Activated CD4-positive, alpha-beta T cell treated with anti-CD3 and anti-CD28 coated beads, Interleukin-2, amount 50 U/mL, for 1 hour (primary cell): ENCODE measurements around the gene IL23R.
A peak's percentile ranks its signal among the peaks of the same experiment; 100 is the strongest.

Experiments
- DNase-seq: peaks from one replicate; pipeline ENCODE4 v3.0.0-alpha.2; 2020

Gene IL23R

DNA sequence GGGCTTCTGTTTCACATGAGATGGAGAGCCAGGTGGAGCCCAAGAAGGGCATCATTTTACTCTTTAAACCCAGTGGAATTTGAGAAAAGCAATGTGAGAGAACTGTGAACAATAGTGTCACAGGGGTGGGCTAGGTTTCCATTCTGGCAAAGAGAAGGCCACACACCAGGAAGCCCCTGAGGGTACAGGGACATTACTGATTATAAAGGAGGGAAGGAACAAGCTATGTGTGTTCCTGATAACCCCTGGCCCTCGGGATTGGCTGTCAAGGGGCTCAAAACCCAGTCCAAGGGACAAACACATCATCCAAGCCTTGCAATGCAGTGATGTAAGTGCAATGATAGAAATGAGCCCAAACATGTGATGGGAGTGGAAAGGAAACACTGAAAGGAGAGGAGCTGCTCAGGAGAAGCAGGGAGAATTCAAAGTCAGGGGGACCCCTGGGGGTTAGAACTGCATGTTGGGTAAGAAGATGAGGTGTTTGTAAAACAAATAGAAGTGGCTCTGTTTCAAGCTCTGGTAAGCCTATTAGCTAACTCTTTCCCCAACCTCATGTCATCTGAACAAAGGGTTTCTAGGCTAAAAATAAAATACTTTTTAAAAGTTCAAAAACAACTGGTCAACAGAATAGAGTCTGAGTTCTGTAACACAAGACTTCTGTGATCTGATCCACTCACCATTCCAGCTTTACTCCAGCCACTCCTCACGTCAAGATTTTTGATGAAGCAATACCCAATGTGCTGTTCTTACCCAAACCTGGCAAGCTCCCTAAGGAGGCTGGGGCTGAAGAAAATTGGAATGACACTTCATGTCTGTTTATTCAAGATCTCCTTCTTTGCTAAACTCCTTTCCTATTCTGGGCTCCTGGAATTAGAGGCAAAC is 90.3 kb downstream of the IL23R start:
- no peak for DNase-seq

DNA sequence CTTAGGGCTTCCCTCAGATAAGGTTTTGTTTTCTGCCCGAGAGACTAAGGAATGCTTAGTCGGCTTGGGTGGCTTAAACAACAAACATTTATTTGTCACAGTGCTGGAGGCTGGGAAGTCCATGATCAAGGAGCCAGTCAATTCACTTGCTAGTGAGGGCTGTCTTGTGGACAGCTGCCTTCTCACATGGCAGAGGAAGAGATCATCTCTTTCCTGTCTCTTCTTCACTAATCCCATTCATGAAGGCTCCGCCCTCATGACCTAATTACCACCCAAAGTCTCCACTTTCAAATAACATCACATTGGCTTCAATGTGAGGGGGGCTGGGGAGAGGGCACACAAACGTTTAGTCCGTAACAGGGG is 90.9 kb downstream of the IL23R start:
- DNase-seq: no peak

DNA sequence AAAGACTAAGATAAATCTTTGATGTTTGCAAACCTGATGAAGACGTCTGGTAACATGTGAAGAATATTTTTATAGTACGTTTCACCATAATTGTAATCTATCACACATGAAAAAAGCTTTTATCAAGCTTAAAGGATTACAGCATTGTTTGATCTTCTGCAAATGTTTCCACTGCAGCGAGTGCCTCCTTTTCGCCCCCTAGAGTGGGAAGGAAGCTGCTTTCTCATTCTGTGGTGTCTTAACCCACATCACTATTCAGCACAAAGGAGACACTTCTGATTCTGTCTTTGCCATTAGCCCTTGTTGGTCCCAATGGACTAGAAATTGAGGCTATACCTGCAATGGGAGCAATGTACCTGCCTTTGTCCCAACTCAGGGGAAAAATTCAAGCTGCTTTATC is 95.4 kb downstream of the IL23R start:
- DNase-seq: peak; percentile 19

DNA sequence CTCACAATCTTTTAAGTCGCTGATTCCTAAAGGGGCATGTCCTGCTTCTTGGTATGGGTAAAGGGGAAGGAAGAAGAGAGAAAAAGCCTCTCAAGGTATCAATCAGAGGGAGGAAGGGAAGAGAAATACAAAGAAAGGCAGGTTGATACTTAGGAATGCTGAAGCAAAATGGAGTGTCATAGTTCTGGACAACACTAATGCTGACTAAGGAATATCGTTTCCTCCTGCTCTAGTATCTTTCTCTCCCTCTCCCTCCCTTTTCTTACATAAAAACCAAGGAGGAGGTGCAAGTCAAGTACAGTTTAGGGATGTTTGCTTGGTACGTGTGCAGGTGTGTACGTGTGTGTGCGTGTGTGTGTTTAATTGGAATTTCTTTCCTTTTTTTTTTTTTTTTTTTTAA is 96.5 kb downstream of the IL23R start:
- DNase-seq: no peak

DNA sequence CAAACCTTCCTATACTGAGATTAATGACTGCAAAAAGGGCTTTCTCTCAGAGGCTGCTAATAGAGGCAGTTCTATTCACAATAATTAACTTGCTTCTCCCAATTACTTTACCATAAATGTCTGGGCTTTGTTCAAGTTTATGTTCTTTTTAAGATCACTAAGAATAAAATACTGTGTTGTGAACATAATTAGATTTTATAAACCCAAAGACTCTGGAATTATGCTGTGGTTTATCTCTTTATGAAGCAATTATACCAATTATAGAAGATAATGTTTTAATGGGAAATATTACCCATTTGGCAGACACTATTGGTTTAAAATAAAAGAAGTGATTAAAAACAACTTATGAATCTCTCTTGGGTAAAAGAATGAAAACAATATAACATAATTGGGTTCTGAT is 97.9 kb downstream of the IL23R start:
- DNase-seq: no peak

DNA sequence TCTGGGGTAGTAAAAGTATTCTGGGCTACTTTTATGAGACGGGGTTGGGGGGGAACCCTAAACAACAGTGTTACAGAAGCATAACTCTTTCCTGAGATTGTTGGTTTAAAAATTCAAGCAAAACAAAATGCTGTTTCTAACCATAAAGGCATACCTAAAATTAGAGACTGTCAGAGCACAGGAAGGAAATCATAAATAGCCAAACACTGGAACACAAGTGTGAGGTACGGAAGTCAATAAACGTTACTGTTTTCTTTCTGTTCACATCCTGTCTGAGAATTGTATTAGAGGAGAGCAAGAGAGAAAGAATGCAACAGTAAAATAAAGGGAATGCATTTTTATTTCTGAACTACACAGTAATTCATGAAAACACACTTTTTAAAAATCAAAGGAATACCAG is 98.6 kb downstream of the IL23R start:
- no peak for DNase-seq

DNA sequence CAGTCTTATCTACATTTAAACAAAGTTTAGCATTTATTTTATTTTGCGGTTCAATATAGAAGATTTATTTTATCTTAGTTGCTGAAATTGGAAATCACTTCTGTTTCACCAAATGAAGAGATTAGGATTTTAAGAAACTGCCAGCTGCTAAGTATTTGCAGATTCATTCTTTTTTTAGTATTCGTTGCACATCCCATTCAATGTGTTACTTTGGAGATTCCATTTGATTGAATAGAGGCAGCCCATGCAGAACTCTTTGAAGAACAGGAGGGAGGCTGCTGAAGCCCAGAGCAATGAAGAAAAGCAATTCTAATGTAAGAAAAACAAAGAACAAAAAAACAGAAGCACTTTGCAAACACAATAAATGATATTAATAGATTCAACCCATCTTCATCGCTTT is 102.8 kb downstream of the IL23R start:
- DNase-seq: no peak

DNA sequence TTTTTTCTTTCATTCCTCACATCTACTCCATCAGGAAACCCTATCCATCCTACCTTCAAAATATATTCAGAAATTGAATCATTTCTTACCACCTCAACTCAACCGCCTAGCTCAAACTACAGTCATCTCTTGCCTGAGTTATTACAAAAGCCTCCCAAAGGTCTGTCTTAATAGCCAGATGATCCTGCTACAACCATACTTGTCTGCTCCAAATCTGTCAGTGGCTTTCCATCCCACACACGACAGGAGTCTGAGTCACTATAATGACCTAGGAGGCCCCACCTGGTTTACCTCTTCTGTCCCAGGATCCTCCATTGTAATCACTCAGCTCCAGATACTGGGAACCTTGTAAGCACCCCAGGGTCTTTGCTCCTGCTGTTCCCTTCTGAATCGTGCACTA is 104.3 kb downstream of the IL23R start:
- no peak for DNase-seq

DNA sequence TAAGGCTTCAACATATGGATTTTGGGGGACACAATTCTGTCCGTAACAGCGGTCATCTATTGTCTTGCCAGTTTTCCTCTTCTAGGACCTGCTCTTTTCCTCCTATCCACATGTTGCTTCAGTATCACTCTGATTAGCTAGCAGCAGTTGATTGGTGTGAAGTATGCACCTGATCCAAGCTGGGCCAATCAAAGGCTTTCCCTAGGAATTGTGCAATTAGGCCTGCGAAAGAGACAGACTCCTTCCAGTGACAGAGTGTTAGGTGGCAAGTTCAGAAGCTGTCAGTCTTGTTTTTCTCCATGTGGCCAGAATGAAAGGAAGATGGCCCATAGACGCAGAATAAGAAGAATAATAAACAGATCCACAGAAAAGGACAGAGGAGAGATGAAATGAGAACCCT is 107.3 kb downstream of the IL23R start:
- DNase-seq: no peak

DNA sequence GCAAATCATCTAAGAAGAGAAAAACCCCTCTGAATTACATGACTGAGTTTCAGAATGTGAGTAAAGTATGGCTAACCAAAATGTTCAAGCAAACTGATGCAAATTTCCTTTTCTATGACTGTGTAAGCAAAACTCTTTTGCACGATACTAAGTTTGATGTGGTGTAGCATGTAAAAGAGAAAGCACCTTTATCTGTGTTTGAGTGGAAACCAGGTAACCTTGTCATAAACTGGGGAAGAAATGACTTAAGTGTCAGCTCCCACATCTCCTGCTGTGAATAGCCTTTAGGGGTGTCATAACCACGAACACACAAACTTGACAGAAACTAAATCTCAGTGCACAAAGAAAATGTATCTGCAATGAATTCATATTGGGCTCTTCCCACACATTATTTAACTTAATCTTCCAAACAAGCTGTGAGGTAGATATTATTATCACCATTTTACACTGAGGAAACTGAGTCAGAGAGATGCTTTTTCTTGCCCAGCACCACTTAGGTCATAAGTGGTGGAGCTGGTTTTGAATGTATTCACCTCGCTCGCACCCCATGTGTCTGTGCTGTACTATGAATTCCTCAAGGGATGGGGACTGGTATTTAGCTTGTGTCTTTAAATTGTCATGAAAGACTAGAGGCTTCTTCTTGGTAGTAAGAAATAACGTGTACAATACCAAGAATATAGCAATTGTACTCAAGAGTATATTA is 108.5 kb downstream of the IL23R start:
- DNase-seq: no peak

DNA sequence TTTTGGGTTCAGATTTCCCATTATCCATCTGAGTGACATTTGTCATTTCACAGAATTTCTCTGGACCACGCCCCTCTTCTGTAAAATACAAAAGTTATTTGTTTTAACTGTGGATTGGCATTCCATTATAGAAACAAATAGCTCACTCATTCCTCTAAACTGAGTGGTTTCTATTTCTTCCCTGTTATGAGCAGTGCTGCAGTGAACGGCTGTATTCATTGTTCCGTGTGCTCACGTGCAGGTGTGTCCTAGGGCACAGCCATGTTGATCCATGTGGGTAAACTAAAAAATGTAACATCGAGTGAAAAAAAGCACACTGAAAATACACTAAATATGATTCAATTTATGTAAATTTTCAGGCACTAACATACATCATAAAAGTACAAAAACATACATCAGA is 114.4 kb downstream of the IL23R start:
- no peak for DNase-seq

DNA sequence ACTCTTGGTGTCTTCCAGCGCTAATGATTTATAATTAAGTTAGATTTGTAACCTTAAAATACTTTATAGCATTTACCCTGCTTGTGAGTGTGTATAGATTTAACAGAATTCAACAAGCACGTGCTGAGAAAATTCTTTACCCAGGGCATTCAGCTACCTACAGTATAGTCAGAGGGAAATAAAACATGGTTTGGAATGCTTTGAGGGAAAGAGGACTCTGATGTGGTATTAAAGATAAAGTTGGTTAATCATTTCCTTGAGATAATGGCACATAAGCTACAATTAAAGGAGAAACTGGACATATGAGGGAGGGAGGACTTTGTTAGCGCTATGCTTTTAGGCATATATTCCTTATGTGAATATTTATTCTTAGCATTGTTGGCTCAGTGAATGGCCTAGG is 115.0 kb downstream of the IL23R start:
- DNase-seq: no peak

DNA sequence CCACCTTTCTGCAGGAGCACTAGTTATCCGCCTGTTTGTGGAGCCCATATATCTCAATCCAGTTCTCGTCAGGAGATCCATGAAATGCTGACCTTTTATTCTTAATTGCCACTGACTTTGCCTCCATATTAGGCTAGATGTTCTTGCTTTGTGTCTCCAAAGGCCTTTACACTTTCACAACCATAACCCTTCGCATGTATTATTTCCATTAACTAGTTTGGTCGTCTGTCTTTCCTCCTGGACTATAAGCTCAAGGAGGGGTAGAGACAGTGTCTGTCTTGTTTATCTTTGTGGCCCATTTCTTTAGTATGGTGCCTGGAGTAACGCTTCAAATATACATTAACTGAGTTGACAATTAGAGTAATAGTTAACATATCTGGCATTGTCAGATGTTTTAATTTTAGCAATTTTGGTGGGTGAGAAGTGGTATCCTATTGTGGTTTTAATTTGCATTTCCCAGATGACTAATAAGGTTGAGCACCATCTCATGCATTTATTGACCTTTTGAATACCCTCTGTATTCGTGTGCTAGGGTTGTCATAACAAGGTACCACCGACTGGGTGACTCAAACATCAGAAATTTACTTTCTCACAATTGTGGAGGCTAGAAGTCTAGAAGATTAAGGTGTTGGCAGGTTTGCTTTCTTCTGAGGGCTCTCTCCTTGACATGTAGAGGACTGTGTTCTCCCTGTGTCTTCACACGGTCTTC is 119.7 kb downstream of the IL23R start:
- no peak for DNase-seq

DNA sequence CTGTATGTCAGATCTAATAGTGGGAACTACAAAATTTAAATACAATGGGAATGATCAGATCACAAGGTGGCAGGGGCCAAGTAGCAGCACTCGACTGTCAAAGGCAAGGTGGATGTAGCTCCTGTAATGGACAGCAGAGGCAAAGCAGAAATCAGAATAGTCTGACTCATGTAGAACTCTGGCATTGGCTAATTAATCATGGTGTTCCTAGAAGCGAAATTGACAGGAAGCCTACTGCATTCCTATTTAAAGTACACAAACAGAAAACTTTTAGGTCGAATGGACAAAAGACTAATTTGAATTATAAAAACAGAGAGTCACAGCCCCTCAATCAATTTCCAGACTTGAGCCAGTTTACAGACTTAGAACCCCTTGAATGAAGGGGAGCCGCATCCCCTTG is 124.0 kb downstream of the IL23R start:
- DNase-seq: no peak

DNA sequence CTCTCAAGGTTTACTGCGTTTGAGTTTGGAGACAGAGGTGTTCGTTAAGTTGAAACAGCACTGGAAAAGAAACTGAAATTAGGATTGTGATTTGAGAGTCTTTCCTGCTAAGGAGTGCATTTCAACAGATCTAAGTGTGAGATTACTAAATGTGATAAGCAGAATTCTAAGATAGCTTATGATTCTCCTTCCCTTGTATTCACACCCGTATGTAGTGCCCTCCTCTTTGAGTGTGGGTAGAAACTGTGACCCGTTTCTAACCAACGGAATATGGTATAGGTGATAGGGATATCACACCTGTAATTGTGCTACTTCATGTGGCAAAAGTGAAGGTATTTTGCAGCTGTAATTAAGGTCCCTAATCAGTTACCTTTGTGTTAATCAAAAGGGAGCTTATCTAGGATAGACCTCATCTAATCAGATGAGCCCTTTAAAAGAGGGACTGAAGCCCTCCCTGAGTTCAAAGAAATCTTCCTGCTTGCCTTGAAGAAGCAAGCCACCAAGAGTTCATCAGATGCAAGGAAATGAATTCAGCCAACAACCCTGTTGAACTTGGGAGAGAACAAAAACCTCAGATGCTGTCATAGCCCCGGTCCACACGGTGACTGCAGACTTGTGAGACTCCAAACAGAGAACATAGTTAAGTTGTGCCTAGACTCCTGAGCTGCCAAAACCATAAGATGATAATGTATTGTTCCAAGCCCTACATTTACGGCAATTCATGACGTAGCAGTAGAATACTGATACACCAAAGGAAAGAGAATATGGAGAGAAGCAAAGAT is 128.8 kb downstream of the IL23R start:
- no peak for DNase-seq

DNA sequence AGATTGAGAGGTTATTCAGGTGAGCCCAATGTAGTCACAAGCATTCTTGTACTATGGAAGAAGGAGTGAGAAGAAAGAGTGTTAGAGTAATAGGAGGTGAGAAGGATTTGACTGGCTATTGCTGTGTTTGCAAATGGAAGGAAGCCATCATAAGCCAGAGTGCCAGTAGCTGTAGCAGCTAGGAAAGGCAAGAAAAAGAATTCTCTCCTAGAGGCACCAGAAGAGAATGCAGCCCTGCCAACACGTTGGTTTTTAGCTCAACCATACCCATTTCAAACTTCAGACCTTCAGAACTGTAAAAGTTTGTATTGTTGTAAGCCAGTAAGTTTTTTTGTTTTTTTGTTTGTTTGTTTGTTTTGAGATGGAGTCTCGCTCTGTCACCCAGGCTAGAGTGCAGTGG is 132.5 kb downstream of the IL23R start:
- DNase-seq: no peak

DNA sequence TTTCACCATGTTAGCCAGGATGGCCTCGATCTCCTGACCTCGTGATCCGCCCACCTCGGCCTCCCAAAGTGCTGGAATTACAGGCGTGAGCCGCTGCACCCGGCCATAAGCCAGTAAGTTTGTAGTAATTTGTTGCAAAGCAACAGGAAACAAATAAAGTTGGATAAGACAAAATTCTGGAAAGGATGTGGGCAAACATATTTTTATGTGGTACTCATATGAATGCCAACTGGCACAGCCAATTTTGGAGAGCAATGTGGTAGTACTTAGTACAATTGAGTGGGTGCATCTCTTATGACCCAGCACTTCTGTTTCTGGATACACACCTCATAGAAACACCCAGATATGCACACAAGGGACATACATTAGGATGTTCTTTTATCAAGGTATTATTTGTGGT is 133.0 kb downstream of the IL23R start:
- no peak for DNase-seq

DNA sequence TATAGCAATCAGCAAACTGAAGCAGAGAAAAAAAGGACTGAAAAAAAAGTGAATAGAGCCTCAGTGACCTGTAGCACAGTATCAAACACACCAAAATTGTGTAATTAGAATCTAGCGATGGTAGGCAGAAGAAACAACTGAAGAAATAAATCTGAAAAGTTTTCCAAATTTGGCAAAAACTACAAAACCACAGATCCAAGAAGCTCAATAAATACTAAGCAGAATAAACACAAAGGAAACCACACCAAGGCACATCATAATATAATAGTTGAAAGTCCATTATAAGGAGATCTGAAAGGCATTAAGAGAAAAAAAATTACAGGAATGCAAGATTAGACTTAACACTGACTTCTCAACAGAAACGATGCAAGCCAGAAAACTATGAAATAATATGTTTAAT is 134.3 kb downstream of the IL23R start:
- DNase-seq: no peak

DNA sequence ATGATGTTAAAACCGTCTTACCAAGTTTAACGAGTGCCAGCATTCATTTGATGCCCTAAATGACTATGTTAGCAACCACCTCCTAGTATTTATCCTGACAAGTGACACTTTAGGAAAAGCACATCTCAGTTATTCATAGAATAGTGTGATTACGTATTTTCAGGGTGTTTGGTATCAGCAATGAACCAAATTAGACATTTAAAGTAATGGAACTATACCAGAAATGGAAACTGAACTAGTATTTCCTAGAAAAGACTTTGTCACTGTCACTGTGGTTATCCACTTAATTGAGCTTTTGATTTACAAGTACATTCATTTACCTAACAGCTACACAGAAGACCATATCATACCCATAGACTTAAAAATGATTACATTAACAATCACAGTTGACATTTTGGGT is 137.8 kb downstream of the IL23R start:
- no peak for DNase-seq

DNA sequence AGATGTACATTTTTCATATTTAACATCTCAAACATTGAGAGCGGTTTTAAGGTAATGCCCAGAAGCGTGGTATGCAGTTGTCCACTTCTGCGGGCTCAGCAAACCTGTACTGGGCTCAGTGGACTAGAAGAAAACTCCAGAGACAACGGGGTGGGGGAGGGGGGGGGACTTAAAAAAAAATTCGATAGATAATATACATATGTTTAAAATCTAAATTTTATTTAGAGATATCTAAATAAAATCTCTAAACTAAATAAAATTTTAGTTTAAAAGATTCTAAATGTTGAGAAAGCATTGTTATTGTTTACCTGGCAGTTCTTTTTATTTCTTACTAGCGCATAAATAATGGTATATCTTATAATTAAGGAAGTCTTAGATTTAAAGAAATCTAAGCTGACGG is 140.3 kb downstream of the IL23R start:
- no peak for DNase-seq

DNA sequence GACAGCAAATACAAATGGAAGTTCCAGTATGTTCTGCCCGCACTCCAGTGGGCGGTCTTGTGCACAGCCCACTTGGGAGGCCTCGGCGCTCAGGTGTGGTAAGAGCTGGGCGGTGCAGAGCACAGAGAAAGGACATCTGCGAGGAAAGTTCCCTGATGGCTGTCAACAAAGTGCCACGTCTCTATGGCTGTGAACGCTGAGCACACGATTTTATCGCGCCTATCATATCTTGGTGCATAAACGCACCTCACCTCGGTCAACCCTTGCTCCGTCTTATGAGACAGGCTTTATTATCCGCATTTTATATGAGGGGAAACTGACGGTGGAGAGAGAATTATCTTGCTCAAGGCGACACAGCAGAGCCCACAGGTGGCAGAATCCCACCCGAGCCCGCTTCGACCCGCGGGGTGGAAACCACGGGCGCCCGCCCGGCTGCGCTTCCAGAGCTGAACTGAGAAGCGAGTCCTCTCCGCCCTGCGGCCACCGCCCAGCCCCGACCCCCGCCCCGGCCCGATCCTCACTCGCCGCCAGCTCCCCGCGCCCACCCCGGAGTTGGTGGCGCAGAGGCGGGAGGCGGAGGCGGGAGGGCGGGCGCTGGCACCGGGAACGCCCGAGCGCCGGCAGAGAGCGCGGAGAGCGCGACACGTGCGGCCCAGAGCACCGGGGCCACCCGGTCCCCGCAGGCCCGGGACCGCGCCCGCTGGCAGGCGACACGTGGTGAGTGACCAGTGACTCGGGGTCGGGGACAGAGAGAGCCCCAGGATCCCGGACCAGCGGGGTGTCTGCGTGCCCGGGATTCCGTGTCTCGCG is 141.2 kb downstream of the IL23R start, which contains the start of gene IL12RB2:
Gene IL12RB2, plus strand, starts transcription at position 623 of the 810 bp plus-strand sequence. CDS start 12,496 bp downstream, outside the sequence.
- peak; percentile 12 for DNase-seq

DNA sequence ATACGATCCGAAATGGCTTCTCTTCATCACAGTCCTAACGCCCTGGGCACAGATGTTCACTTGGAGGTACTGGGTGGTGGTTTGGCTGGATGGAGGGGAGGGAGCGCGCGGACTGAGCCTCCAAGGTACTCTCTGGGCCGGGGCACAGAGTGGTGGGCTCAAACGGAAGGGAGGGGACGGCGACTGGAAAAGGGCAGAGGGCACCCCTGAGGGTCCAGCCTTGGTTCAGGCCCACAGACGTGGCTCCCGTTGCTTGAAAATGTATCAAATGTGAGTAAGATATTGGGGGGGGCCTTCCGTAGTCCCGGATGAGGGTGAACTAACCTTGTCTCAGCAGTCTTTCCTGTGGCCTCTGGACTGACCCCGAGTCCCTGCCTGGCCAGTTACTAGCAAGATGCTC is 141.9 kb downstream of the IL23R start:
- DNase-seq: no peak
